GM21423 (cell line): ENCODE results near the gene BRDT.
"Not testable (repeated sequence)": the region's sequence is repeated elsewhere in the genome, so short reads cannot be mapped to it uniquely, and the experiment has no call there.

Experiments used
- ATAC-seq: cut with Tn5 transposase; IDR thresholded peaks from one replicate; pipeline ENCODE4 v1.9.1; 2021; ENCODE audit warnings: mild to moderate bottlenecking, moderate library complexity; ENCODE audit not compliant: unreplicated experiment

The BRDT gene

GRCh38 chr1:91981996-91982609 lies 32.9 kb downstream of the BRDT start:
- no peak for ATAC-seq

GRCh38 chr1:91993256-91993655 lies 44.1 kb downstream of the BRDT start:
- ATAC-seq: no peak

GRCh38 chr1:91997607-91998195 lies 48.5 kb downstream of the BRDT start:
- no peak for ATAC-seq

GRCh38 chr1:92004129-92004528 lies 54.9 kb downstream of the BRDT start:
- ATAC-seq: no peak

- ATAC-seq: no peak
These were observed 64.7 kb downstream of the BRDT start for GRCh38 chr1:92013923-92014322.

GRCh38 chr1:92016720-92017316 lies 67.6 kb downstream of the BRDT start:
- ATAC-seq: no peak

GRCh38 chr1:92017656-92018055 lies 68.5 kb downstream of the BRDT start:
- ATAC-seq: no peak

GRCh38 chr1:92026042-92026441 lies 76.8 kb downstream of the BRDT start:
- not testable (repeated sequence) for ATAC-seq

GRCh38 chr1:92026806-92027205 lies 77.6 kb downstream of the BRDT start:
- no peak for ATAC-seq

GRCh38 chr1:92029241-92029922 lies 80.2 kb downstream of the BRDT start:
- no peak for ATAC-seq

GRCh38 chr1:92030656-92031107 lies 81.5 kb downstream of the BRDT start:
- ATAC-seq: no peak

GRCh38 chr1:92031281-92032110 lies 82.3 kb downstream of the BRDT start:
- no peak for ATAC-seq

- no peak for ATAC-seq
These were observed 88.2 kb downstream of the BRDT start for GRCh38 chr1:92037400-92037799.

- ATAC-seq: no peak
These were observed 89.6 kb downstream of the BRDT start for GRCh38 chr1:92038695-92039346.

- ATAC-seq: no peak
These were observed 91.8 kb downstream of the BRDT start for GRCh38 chr1:92040971-92041370.

GRCh38 chr1:92043621-92044020 lies 94.4 kb downstream of the BRDT start:
- ATAC-seq: no peak

GRCh38 chr1:92045766-92046495 lies 96.7 kb downstream of the BRDT start:
- no peak for ATAC-seq

GRCh38 chr1:92051948-92052347 lies 102.7 kb downstream of the BRDT start:
- no peak for ATAC-seq
